ENCODE data around the gene EXOC3. TPM values are rescaled to one million over a fixed set of nuclear protein-coding genes. Genes with fewer than 3 reads are reported as not detected.

The EXOC3 gene
- total RNA-seq, 1 experiment from 2014 or later, result 52.4 TPM

DNA sequence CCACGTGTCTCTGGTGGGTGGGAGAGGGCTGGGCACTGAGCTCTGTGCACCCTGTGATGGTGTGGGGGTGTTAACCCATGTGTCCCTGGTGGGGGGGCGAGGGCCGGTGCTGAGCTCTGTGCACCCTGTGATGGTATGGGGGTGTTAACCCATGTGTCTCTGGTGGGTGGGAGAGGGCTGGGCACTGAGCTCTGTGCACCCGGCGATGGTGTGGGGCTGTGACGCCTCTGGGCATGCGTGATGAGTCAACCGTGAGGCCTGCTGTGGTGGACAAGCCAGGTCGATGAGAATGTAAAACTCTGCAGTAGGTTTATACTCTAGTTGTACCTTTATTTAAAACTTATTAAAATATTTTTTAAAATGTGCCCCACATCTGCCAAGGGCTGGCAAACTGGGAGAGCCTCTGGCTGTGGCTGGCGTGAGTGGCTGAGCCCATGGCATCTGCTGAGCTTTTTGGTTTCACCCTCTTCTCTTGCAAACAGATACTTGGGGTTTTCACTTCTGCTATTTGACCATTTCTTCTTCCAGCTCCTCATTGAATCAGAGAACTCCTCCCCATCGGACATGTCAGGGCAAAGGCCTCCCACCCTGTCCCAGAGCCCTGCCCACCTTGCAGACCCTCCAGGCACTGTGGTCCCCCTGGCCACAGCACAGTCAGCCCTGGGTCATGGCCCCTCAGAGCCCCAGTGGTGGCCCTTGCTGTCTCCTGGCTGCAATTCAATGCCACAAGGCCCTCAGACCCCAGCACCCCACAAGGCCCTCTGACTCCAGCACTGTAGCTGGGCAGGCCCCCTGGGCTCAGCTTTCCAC, 18.5 kb upstream of the EXOC3 start:
- Histone ChIP-seq H2AFZ (ENCODE audit: low read depth, low read length, poor library complexity, severe bottlenecking) (no peak overlapping the region), H3K36me3 (ENCODE audit: control insufficient read depth in 1 of 2, insufficient read depth in 2 of 2, low read length in 2 of 2) (no peaks in the 10 kb centered on the region), H3K27ac (ENCODE audit: low read depth, low read length) (no peak overlapping the region), H3K4me2 (ENCODE audit: low read length) (no peak overlapping the region), H3K9me3 (ENCODE audit: control insufficient read depth in 1 of 2, insufficient read depth in 1 of 2, low read depth in 1 of 2, low read length in 2 of 2) (no peaks in the 10 kb centered on the region), H3K79me2 (ENCODE audit: insufficient read depth, low read length) (no peaks in the 10 kb centered on the region), H3K4me1 (ENCODE audit: control insufficient read depth in 1 of 2, insufficient read depth in 2 of 2, low read length in 2 of 2) (peaks cover 0 to 9% of the 10 kb centered on the region in 2 experiments; a peak in 3 of 4 replicates), H3K27me3 (ENCODE audit: insufficient read depth, low read length) (no peaks in the 10 kb centered on the region), H3K4me3 (replicated peaks in 1 of 2; ENCODE audit: low read depth in 1 of 2, low read length in 2 of 2) (no peak overlapping the region), H3K9ac (ENCODE audit: low read length) (no peak overlapping the region), H3K9me2 (ENCODE audit: insufficient read depth) (no peaks in the 10 kb centered on the region), H4K20me1 (ENCODE audit: insufficient read depth) (no peaks in the 10 kb centered on the region)
- ATAC-seq, result no peak
- BruUV-seq (replicated peaks), result no TSS peak
- ChIA-PET CTCF (interaction anchor here (1.8 to 2.3 kb wide), 2 partner anchors 11 to 107 kb away, joined by 10 to 22 read pairs; no protein-coding TSS in a partner anchor), RAD21 (ENCODE audit: low non-redundant PET in 1 of 2, low total read pairs in 2 of 2, uncharacterized antibody in 2 of 2, unreplicated experiment in 2 of 2) (no interaction called here), POLR2A (interaction anchor here (1.3 kb wide), 1 partner anchor 10 kb away, joined by 3 read pairs; no protein-coding TSS in a partner anchor)
- intact Hi-C loops (cut with micrococcal nuclease), result no loop called here
- DNase-seq (ENCODE audit: low read depth, low spot score), result no peak
- TF ChIP-seq SP1 (IDR thresholded peaks at IDR 0.05; ENCODE audit: low read depth) (no peak), REST (IDR thresholded peaks at IDR 0.05; ENCODE audit: low read depth) (no peak), SIN3A (IDR thresholded peaks at IDR 0.05; ENCODE audit: low read depth) (no peak), RAD21 (IDR thresholded peaks at IDR 0.05; ENCODE audit: low read depth) (no peak), POLR2A (IDR thresholded peaks at IDR 0.05; ENCODE audit: borderline replicate concordance, extremely low read depth, insufficient read depth, insufficient read length) (no peak), ZFX (IDR thresholded peaks at IDR 0.05) (no peak), JUND (IDR thresholded peaks at IDR 0.05) (no peak), POLR2AphosphoS5 (IDR thresholded peaks at IDR 0.05; ENCODE audit: low read depth, low read length) (no peak), TCF7L2 (IDR thresholded peaks at IDR 0.05; ENCODE audit: borderline replicate concordance, extremely low read depth, insufficient read depth, insufficient read length) (no peak), MAX (IDR thresholded peaks at IDR 0.05) (no peak), FOSL1 (IDR thresholded peaks at IDR 0.05; ENCODE audit: low read depth) (no peak), SRF (IDR thresholded peaks at IDR 0.05; ENCODE audit: low read depth) (no peak), YY1 (IDR thresholded peaks at IDR 0.05; ENCODE audit: extremely low read depth, insufficient replicate concordance, low read depth, low read length) (no peak), ZNF274 (IDR thresholded peaks at IDR 0.05; ENCODE audit: low read depth, low read length) (no peak), EZH2 (IDR thresholded peaks at IDR 0.05) (no peak)
- TF ChIP-seq, protein P1, sequence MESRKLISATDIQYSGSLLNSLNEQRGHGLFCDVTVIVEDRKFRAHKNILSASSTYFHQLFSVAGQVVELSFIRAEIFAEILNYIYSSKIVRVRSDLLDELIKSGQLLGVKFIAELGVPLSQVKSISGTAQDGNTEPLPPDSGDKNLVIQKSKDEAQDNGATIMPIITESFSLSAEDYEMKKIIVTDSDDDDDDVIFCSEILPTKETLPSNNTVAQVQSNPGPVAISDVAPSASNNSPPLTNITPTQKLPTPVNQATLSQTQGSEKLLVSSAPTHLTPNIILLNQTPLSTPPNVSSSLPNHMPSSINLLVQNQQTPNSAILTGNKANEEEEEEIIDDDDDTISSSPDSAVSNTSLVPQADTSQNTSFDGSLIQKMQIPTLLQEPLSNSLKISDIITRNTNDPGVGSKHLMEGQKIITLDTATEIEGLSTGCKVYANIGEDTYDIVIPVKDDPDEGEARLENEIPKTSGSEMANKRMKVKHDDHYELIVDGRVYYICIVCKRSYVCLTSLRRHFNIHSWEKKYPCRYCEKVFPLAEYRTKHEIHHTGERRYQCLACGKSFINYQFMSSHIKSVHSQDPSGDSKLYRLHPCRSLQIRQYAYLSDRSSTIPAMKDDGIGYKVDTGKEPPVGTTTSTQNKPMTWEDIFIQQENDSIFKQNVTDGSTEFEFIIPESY (IDR thresholded peaks at IDR 0.05; ENCODE audit: extremely low read depth, insufficient replicate concordance, low read length), result no peak
